Measurements from ENCODE around the gene TSPAN15. TPM values are rescaled to one million over a fixed set of nuclear protein-coding genes. Genes with fewer than 3 reads are reported as not detected.
"Not testable (repeated sequence)": the region's sequence is repeated elsewhere in the genome, so short reads cannot be mapped to it uniquely, and the experiment has no call there.

The TSPAN15 gene
- polyA plus RNA-seq, 3 donors: 23.9 to 137 (median 25.0) TPM

- no peak overlapping the region for H3K27ac ChIP-seq (ENCODE audit: low read depth, low read length)
- WGBS, 3 donors: 38 to 65% (median 55%) methylated on average over 10 of the region's 10 CpGs
Observed at GRCh38 chr10:69473304-69473990, 22.2 kb downstream of the TSPAN15 start.

GRCh38 chr10:69474742-69475432, 23.6 kb downstream of the TSPAN15 start:
- H3K27ac ChIP-seq (ENCODE audit: low read depth, low read length): no peak overlapping the region
- WGBS, 3 donors: 34 to 66% (median 49%) methylated on average over 9 of the region's 9 CpGs

- 60 to 82% (median 68%) methylated on average over 2 of the region's 2 CpGs for WGBS, 3 donors
- H3K27ac ChIP-seq (ENCODE audit: low read depth, low read length): no peak overlapping the region
Observed at GRCh38 chr10:69475433-69475830, 24.2 kb downstream of the TSPAN15 start.

GRCh38 chr10:69477968-69478597, 26.8 kb downstream of the TSPAN15 start:
- 87 to 89% (median 87%) methylated on average over 8 of the region's 8 CpGs for WGBS, 3 donors
- no peak overlapping the region for H3K27ac ChIP-seq (ENCODE audit: low read depth, low read length)

GRCh38 chr10:69479240-69480067, 28.2 kb downstream of the TSPAN15 start:
- 33 to 71% (median 43%) methylated on average over 7 of the region's 7 CpGs for WGBS, 3 donors
- H3K27ac ChIP-seq (ENCODE audit: low read depth, low read length): peak overlapping the region; percentile 18

GRCh38 chr10:69480068-69480412, 28.8 kb downstream of the TSPAN15 start:
- WGBS, 3 donors: 15 to 81% (median 23%) methylated on average over 1 of the region's 1 CpG
- no peak overlapping the region for H3K27ac ChIP-seq (ENCODE audit: low read depth, low read length)

- H3K27ac ChIP-seq (ENCODE audit: low read depth, low read length): no peak overlapping the region
- WGBS, 3 donors: 53 to 82% (median 64%) methylated on average over 6 of the region's 6 CpGs
Observed at GRCh38 chr10:69481305-69481704, 30.0 kb downstream of the TSPAN15 start.

- 80 to 90% (median 88%) methylated on average over 4 of the region's 4 CpGs for WGBS, 3 donors
- H3K27ac ChIP-seq (ENCODE audit: low read depth, low read length): no peak overlapping the region
Observed at GRCh38 chr10:69481811-69482524, 30.7 kb downstream of the TSPAN15 start.

GRCh38 chr10:69483963-69484362, 32.7 kb downstream of the TSPAN15 start:
- WGBS, 3 donors: 70 to 82% (median 76%) methylated on average over 5 of the region's 5 CpGs
- no peak overlapping the region for H3K27ac ChIP-seq (ENCODE audit: low read depth, low read length)

GRCh38 chr10:69484736-69485135, 33.5 kb downstream of the TSPAN15 start:
- WGBS, 3 donors: 71 to 93% (median 78%) methylated on average over 7 of the region's 7 CpGs
- no peak overlapping the region for H3K27ac ChIP-seq (ENCODE audit: low read depth, low read length)

GRCh38 chr10:69486922-69487730, 35.9 kb downstream of the TSPAN15 start:
- 60 to 84% (median 73%) methylated on average over 9 of the region's 9 CpGs for WGBS, 3 donors
- no peak overlapping the region for H3K27ac ChIP-seq (ENCODE audit: low read depth, low read length)

GRCh38 chr10:69488149-69488844, 37.0 kb downstream of the TSPAN15 start:
- WGBS, 3 donors: 92 to 99% (median 95%) methylated on average over 4 of the region's 4 CpGs
- H3K27ac ChIP-seq (ENCODE audit: low read depth, low read length): not testable (repeated sequence)

- 74 to 95% (median 94%) methylated on average over 6 of the region's 6 CpGs for WGBS, 3 donors
- not testable (repeated sequence) for H3K27ac ChIP-seq (ENCODE audit: low read depth, low read length)
Observed at GRCh38 chr10:69488856-69489255, 37.6 kb downstream of the TSPAN15 start.

- no peak overlapping the region for H3K27ac ChIP-seq (ENCODE audit: low read depth, low read length)
- 88 to 97% (median 95%) methylated on average over 9 of the region's 9 CpGs for WGBS, 3 donors
Observed at GRCh38 chr10:69489506-69490090, 38.3 kb downstream of the TSPAN15 start.

- H3K27ac ChIP-seq (ENCODE audit: low read depth, low read length): no peak overlapping the region
- WGBS, 3 donors: 89 to 96% (median 93%) methylated on average over 10 of the region's 10 CpGs
Observed at GRCh38 chr10:69490876-69491275, 39.6 kb downstream of the TSPAN15 start.

GRCh38 chr10:69491611-69492010, 40.3 kb downstream of the TSPAN15 start:
- WGBS, 3 donors: 51 to 80% (median 52%) methylated on average over 4 of the region's 4 CpGs
- H3K27ac ChIP-seq (ENCODE audit: low read depth, low read length): no peak overlapping the region
